ENCODE data around the gene TFRC. TPM values are rescaled to one million over a fixed set of nuclear protein-coding genes. Genes with fewer than 3 reads are reported as not detected.
"Not testable (repeated sequence)": the region's sequence is repeated elsewhere in the genome, so short reads cannot be mapped to it uniquely, and the experiment has no call there.

Gene TFRC
- 69.1 and 106 TPM in 2 replicates for total RNA-seq
- polyA plus RNA-seq (2012) = 52.7 TPM

- DNase-seq (ENCODE audit: low read depth) = peak; percentile 95
Measured at GRCh38 chr3:196081834-196082618, at the start of gene TFRC. Gene TFRC (minus strand): TSS chr3:196082090. CDS start chr3:196077099, 4,991 bp downstream.

- DNase-seq (ENCODE audit: low read depth) = no peak
Measured at GRCh38 chr3:196128172-196128843, 46.4 kb upstream of the TFRC start.

GRCh38 chr3:196127308-196128040 lies 45.6 kb upstream of the TFRC start:
- DNase-seq (ENCODE audit: low read depth) = no peak

GRCh38 chr3:196124608-196125007 lies 42.7 kb upstream of the TFRC start:
- DNase-seq (ENCODE audit: low read depth) = no peak

GRCh38 chr3:196122688-196123046 lies 40.8 kb upstream of the TFRC start:
- no peak for DNase-seq (ENCODE audit: low read depth)

- no peak for DNase-seq (ENCODE audit: low read depth)
Measured at GRCh38 chr3:196122021-196122687, 40.3 kb upstream of the TFRC start.

GRCh38 chr3:196121066-196121465 lies 39.2 kb upstream of the TFRC start:
- DNase-seq (ENCODE audit: low read depth) = no peak

GRCh38 chr3:196120291-196120951 lies 38.5 kb upstream of the TFRC start:
- peak; percentile 24 for DNase-seq (ENCODE audit: low read depth)

GRCh38 chr3:196117809-196118208 lies 35.9 kb upstream of the TFRC start:
- peak; percentile 96 for DNase-seq (ENCODE audit: low read depth)

GRCh38 chr3:196115678-196116083 lies 33.8 kb upstream of the TFRC start:
- DNase-seq (ENCODE audit: low read depth) = no peak

- DNase-seq (ENCODE audit: low read depth) = no peak
Measured at GRCh38 chr3:196111939-196112386, 30.1 kb upstream of the TFRC start.

- DNase-seq (ENCODE audit: low read depth) = no peak
Measured at GRCh38 chr3:196108075-196108743, 26.3 kb upstream of the TFRC start.

GRCh38 chr3:196104707-196105106 lies 22.8 kb upstream of the TFRC start:
- DNase-seq (ENCODE audit: low read depth) = not testable (repeated sequence)

GRCh38 chr3:196098365-196098980 lies 16.6 kb upstream of the TFRC start:
- not testable (repeated sequence) for DNase-seq (ENCODE audit: low read depth)

- no peak for DNase-seq (ENCODE audit: low read depth)
Measured at GRCh38 chr3:196097373-196098154, 15.7 kb upstream of the TFRC start.

GRCh38 chr3:196096382-196096953 lies 14.6 kb upstream of the TFRC start:
- peak; percentile 89 for DNase-seq (ENCODE audit: low read depth)

GRCh38 chr3:196093317-196094111 lies 11.6 kb upstream of the TFRC start:
- DNase-seq (ENCODE audit: low read depth) = no peak

GRCh38 chr3:196087906-196088305 lies 6.0 kb upstream of the TFRC start:
- no peak for DNase-seq (ENCODE audit: low read depth)
